HG03565 (cell line): ENCODE data around the gene TREML2.

Experiments used
- ATAC-seq: cut with Tn5 transposase; IDR thresholded peaks from one replicate; pipeline ENCODE4 v1.9.1; 2021; ENCODE audit warnings: mild to moderate bottlenecking, moderate library complexity; ENCODE audit not compliant: unreplicated experiment

The TREML2 gene

GRCh38 chr6:41177695-41178094, 23.3 kb downstream of the TREML2 start:
- ATAC-seq: no peak

GRCh38 chr6:41177287-41177686, 23.7 kb downstream of the TREML2 start:
- no peak for ATAC-seq

- no peak for ATAC-seq
Measured at GRCh38 chr6:41176189-41176588, 24.8 kb downstream of the TREML2 start.

- no peak for ATAC-seq
Measured at GRCh38 chr6:41175084-41175483, 25.9 kb downstream of the TREML2 start.

GRCh38 chr6:41174610-41175009, 26.3 kb downstream of the TREML2 start:
- ATAC-seq: no peak

GRCh38 chr6:41171908-41172307, 29.0 kb downstream of the TREML2 start:
- ATAC-seq: no peak

- ATAC-seq: no peak
Measured at GRCh38 chr6:41170547-41171160, 30.3 kb downstream of the TREML2 start.

GRCh38 chr6:41167173-41167963, 33.6 kb downstream of the TREML2 start:
- ATAC-seq: no peak

- ATAC-seq: no peak
Measured at GRCh38 chr6:41164551-41165120, 36.3 kb downstream of the TREML2 start.

- ATAC-seq: no peak
Measured at GRCh38 chr6:41163419-41163717, 37.6 kb downstream of the TREML2 start.

GRCh38 chr6:41162687-41163418, 38.1 kb downstream of the TREML2 start, which contains the start of gene TREM2:
Gene TREM2, minus strand, starts transcription at chr6:41163116. Its CDS starts 34 bp downstream, at chr6:41163082.
- ATAC-seq: no peak

GRCh38 chr6:41161851-41162552, 38.9 kb downstream of the TREML2 start:
- ATAC-seq: no peak

GRCh38 chr6:41161380-41161779, 39.6 kb downstream of the TREML2 start:
- no peak for ATAC-seq

GRCh38 chr6:41160933-41161332, 40.0 kb downstream of the TREML2 start:
- ATAC-seq: no peak

- ATAC-seq: no peak
Measured at GRCh38 chr6:41159415-41160082, 41.4 kb downstream of the TREML2 start.

- no peak for ATAC-seq
Measured at GRCh38 chr6:41157323-41157722, 43.6 kb downstream of the TREML2 start.

- no peak for ATAC-seq
Measured at GRCh38 chr6:41156771-41157170, 44.2 kb downstream of the TREML2 start.

GRCh38 chr6:41156001-41156400, 44.9 kb downstream of the TREML2 start:
- ATAC-seq: no peak

GRCh38 chr6:41155132-41155805, 45.7 kb downstream of the TREML2 start:
- no peak for ATAC-seq
